ENCODE measurements around the gene ADGRE3. TPM values are rescaled to one million over a fixed set of nuclear protein-coding genes. Genes with fewer than 3 reads are reported as not detected.

Gene ADGRE3
- total RNA-seq, 1 experiment from 2014 or later, result not detected

- Histone ChIP-seq H3T11ph (ENCODE audit: low read length) (no peak overlapping the region), H3K4me2 (ENCODE audit: insufficient read depth, insufficient read length, low read length) (no peak overlapping the region), H3K4me1 (ENCODE audit: insufficient read depth, low read length) (no peaks in the 10 kb centered on the region), H3K4ac (ENCODE audit: low read depth, low read length) (no peak overlapping the region), H2BK15ac (ENCODE audit: low read depth, low read length) (no peak overlapping the region), H2AK5ac (ENCODE audit: insufficient read length, low read length) (no peak overlapping the region), H2BK5ac (ENCODE audit: insufficient read length, low read length) (no peak overlapping the region), H4K8ac (replicated peaks; ENCODE audit: insufficient read length, low read depth, low read length) (no peak overlapping the region), H3K23ac (ENCODE audit: insufficient read length, low read depth, low read length) (no peak overlapping the region), H4K5ac (ENCODE audit: insufficient read length, low read depth, low read length) (no peak overlapping the region), H3K23me2 (ENCODE audit: insufficient read length, low read depth, low read length, poor library complexity, severe bottlenecking) (no peaks in the 10 kb centered on the region), H3K27ac (ENCODE audit: insufficient read length, low read depth, low read length) (no peak overlapping the region), H3K79me2 (ENCODE audit: insufficient read depth, low read length) (no peaks in the 10 kb centered on the region), H3K14ac (ENCODE audit: insufficient read depth, low read length) (no peak overlapping the region), H3K9ac (ENCODE audit: extremely low read depth, insufficient read length, low read length) (no peak overlapping the region), H2BK12ac (ENCODE audit: insufficient read length, low read depth, low read length) (no peak overlapping the region), H3K56ac (ENCODE audit: insufficient read length, low read depth, low read length) (no peak overlapping the region), H4K20me1 (ENCODE audit: control insufficient read depth, insufficient read depth, insufficient read length) (no peaks in the 10 kb centered on the region), H2BK20ac (ENCODE audit: low read depth, low read length, poor library complexity, severe bottlenecking) (no peak overlapping the region), H2AFZ (ENCODE audit: low read length) (no peak overlapping the region), H3K79me1 (ENCODE audit: insufficient read depth, low read depth, low read length, poor library complexity, severe bottlenecking) (no peaks in the 10 kb centered on the region), H4K91ac (ENCODE audit: insufficient read length, low read depth, low read length) (no peak overlapping the region), H3K18ac (ENCODE audit: insufficient read length, low read depth, low read length) (no peak overlapping the region), H2BK120ac (ENCODE audit: low read depth, low read length, poor library complexity, severe bottlenecking) (no peak overlapping the region), H3K9me3 (ENCODE audit: control insufficient read depth, low read depth, low read length) (no peaks in the 10 kb centered on the region), H3K27me3 (ENCODE audit: insufficient read depth, low read length) (no peaks in the 10 kb centered on the region)
- 89% methylated on average over 4 of the region's 4 CpGs for WGBS (ENCODE audit: extremely low coverage, insufficient read length, low lambda C conversion rate)
- H3K27ac Mint-ChIP-seq, result no peak overlapping the region
- H3K4me3 Mint-ChIP-seq, result no peak overlapping the region
- peaks cover 0 to 17% (median 0%) of the 10 kb centered on the region in 3 experiments; a peak in 3 of 7 replicates for H3K36me3 Mint-ChIP-seq (ENCODE audit: insufficient read depth in 1 of 3, low read depth in 3 of 3)
- H3K9me3 Mint-ChIP-seq, result peaks cover 27 to 88% of the 10 kb centered on the region in 2 experiments
- no peaks in the 10 kb centered on the region for H3K4me1 Mint-ChIP-seq
- DNase-seq, result no peak
- no peak for TF ChIP-seq CTCF (conservative IDR thresholded peaks at IDR 0.05)
- peaks cover 4% of the 10 kb centered on the region; the same call in 1 of the 2 replicates for H3K27me3 Mint-ChIP-seq (ENCODE audit: low read depth)
These were observed 25.6 kb downstream of the ADGRE3 start for GRCh38 chr19:14649020-14649419.

Data from H9 (cell line).